Measurements from ENCODE around the gene SERHL2. TPM values are rescaled to one million over a fixed set of nuclear protein-coding genes. Genes with fewer than 3 reads are reported as not detected.
"Not testable (repeated sequence)": the region's sequence is repeated elsewhere in the genome, so short reads cannot be mapped to it uniquely, and the experiment has no call there.

Gene SERHL2
- total RNA-seq, 2 experiments from 2014 or later, result 1.0 to 2.2 TPM

DNA sequence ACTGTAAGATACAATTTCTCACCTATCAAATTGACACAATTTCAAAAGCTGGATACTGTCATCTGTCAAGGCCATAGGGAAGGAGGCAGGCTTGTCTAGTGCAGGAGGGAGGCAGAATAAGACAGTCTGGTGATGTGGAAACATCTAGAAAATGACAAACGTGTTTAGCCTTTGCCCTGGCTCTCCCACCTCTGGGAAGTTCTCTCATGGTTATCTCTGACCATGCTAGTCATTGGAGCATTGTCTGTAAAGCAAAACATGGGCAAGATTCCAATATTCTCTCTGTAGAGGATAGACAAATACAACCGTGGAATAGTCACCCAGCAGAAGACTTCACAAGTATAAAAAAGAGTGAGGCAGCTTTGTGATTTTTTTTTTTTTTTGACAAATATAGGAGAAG is 9.1 kb upstream of the SERHL2 start:
- Mint-ChIP-seq H3K4me3 (no peak overlapping the region), H3K36me3 (no peaks in the 10 kb centered on the region), H3K9me3 (no peaks in the 10 kb centered on the region), H3K27ac (no peak overlapping the region), H3K4me1 (peaks cover 3% of the 10 kb centered on the region), H3K27me3 (no peaks in the 10 kb centered on the region)
- DNase-seq (no peak), ATAC-seq (ENCODE audit: low read depth) (no peak)
- POLR2A ChIA-PET, result no interaction called here

DNA sequence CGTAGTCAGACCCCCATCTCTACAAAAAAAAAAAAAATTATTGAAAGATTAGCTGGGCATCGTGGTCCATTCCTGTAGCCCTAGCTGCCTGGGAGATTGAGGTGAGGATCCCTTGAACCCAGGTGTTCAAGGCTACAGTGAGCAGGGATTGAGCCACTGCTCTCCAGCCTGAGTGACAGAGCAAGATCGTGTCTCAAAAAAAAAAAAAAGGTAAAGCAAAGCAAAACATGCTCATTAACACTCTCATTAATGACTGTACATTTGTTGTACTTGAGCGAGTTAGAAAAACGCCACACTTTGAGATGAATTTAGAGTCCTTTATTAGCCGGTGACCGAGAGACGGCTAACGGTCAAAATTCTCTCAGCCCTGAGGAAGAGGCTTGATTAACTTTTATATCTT is 6.2 kb upstream of the SERHL2 start:
- DNase-seq, result no peak
- no peaks in the 10 kb centered on the region for H3K27me3 Mint-ChIP-seq
- POLR2A ChIA-PET, result no interaction called here
- no peaks in the 10 kb centered on the region for H3K36me3 Mint-ChIP-seq
- no peak for ATAC-seq (ENCODE audit: low read depth)
- peaks cover 11% of the 10 kb centered on the region for H3K4me1 Mint-ChIP-seq
- no peak overlapping the region for H3K27ac Mint-ChIP-seq
- H3K9me3 Mint-ChIP-seq, result no peaks in the 10 kb centered on the region
- no peak overlapping the region for H3K4me3 Mint-ChIP-seq

DNA sequence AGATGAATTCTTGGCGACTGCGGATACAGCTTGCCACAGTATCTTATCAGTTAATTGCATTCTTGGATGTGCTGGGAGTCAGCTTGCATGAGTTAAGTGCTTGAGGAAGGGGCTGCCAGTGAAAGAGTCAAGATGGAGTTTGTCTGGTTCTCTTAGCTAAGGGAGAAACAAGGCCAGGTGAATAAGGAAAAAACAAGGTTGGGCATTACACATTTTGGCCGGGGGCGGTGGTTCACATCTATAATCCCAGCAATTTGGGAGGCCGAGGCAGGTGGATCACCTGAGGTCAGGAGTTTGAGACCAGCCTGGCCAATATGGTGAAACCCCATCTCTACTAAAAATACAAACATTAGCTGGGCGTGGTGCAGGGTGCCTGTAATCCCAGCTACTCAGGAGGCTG is 5.6 kb upstream of the SERHL2 start:
- not testable (repeated sequence) for H3K9me3 Mint-ChIP-seq; ATAC-seq (ENCODE audit: low read depth); H3K4me3 Mint-ChIP-seq; DNase-seq; H3K27me3 Mint-ChIP-seq; H3K36me3 Mint-ChIP-seq; H3K27ac Mint-ChIP-seq
- peaks cover 13% of the 10 kb centered on the region for H3K4me1 Mint-ChIP-seq
- POLR2A ChIA-PET, result interaction anchor here (0.6 kb wide), 1 partner anchor 921 kb away, joined by 6 read pairs; no protein-coding TSS in a partner anchor

DNA sequence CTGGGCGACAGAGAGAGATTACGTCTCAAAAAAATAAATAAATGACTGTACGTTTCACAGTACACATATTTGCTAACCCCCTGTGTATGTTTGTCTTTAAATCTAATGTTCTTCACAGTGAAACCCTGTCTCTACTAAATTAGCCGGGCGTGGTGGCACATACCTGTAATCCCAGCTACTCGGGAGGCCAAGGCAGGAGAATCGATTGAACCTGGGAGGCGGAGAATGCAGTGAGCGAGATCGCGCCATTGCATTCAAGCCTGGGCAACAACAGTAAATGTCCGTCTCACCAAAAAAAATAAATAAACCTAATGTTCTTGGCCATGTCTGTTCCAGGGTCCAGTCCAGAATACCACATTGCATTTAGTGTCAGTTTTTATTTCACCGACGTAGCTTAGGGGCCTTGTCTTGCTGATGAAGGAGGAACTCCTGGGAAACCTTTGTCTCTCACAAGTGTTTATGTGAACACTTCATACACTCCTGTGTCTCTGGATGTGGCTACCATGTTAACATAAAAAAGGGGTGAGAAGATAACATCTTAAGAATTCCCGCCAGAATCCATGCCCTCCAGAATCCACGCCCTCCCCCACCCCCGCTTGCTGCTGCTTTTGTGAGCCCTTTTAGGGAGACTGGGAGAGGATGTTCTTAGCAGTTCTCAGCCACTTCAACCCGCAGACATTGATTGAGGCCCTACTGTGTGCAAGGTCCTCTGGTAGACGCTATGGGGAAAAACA is 5.0 kb upstream of the SERHL2 start:
- H3K27ac Mint-ChIP-seq, result no peak overlapping the region
- POLR2A ChIA-PET, result interaction anchor here (0.6 to 1.9 kb wide), 2 partner anchors 66 to 922 kb away, joined by 6 to 7 read pairs; partner anchors contain the start of gene POLDIP3
- ATAC-seq (ENCODE audit: low read depth), result no peak

DNA sequence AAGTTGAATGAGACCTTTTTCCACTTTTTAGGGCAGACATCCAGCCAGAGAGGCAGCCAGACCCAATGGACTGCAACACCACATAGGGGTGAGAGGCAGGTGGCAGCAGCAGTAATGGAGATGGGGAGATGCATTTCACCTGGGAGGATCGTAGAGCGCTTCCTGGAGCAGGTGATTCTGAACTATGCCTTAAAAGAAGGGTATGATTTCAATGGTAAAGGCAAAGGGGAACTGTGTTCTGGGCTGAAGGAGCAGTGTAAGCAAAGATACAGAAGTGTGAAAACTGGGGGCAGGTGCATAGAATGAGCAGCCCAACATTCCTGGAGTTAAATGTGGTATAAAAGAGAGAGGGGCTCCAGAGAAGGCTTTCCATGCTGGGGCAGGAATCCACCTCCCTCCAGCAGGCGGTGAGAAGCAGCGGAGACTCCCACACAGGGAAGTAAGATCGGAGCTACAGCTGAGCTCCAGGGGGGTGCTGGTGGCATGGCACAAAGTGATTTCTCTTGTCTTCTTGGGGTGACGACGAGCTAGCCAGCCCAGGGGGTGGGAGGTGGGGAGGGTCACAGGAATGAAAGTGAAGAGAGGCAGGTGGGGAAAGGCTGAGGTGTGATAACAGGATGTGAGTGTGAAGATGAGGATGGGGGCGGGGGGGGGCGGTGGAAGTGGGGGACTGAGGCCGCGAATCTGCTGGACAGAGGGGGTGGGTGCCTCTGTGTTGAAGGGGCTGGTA is 4.3 kb upstream of the SERHL2 start:
- H3K27me3 Mint-ChIP-seq, result no peaks in the 10 kb centered on the region
- peaks cover 17% of the 10 kb centered on the region for H3K4me1 Mint-ChIP-seq
- POLR2A ChIA-PET, result interaction anchor here (1.9 kb wide), 1 partner anchor 65 kb away, joined by 7 read pairs; the partner anchor contains the start of gene POLDIP3
- no peak overlapping the region for H3K27ac Mint-ChIP-seq
- H3K36me3 Mint-ChIP-seq, result no peaks in the 10 kb centered on the region
- no peak overlapping the region for H3K4me3 Mint-ChIP-seq
- DNase-seq (no peak), ATAC-seq (ENCODE audit: low read depth) (no peak)
- H3K9me3 Mint-ChIP-seq, result no peaks in the 10 kb centered on the region

More for the DNA sequence above, 5.0 kb upstream of the SERHL2 start:
- no peak for DNase-seq
- Mint-ChIP-seq H3K36me3 (no peaks in the 10 kb centered on the region), H3K4me1 (peaks cover 16% of the 10 kb centered on the region), H3K4me3 (no peak overlapping the region), H3K9me3 (no peaks in the 10 kb centered on the region), H3K27me3 (no peaks in the 10 kb centered on the region)

DNA sequence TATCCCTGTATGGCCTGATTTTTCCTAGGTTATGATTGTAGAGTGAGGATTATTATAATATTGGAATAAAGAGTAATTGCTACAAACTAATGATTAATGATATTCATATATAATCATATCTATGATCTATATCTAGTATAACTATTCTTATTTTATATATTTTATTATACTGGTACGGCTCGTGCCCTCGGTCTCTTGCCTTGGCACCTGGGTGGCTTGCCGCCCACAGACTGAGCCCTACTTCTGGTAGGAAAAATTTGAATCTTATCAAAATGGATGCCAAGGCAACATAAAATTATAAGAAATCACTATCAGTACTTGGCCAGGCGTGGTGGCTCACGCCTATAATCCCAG is 1.5 kb upstream of the SERHL2 start:
- POLR2A ChIA-PET; H3K36me3 Mint-ChIP-seq; H3K27me3 Mint-ChIP-seq; H3K9me3 Mint-ChIP-seq; ATAC-seq (ENCODE audit: low read depth); DNase-seq: not testable (repeated sequence)
- Mint-ChIP-seq H3K27ac (peak overlapping the region; percentile 87), H3K4me1 (peaks cover 17% of the 10 kb centered on the region), H3K4me3 (peak overlapping the region; percentile 73)

DNA sequence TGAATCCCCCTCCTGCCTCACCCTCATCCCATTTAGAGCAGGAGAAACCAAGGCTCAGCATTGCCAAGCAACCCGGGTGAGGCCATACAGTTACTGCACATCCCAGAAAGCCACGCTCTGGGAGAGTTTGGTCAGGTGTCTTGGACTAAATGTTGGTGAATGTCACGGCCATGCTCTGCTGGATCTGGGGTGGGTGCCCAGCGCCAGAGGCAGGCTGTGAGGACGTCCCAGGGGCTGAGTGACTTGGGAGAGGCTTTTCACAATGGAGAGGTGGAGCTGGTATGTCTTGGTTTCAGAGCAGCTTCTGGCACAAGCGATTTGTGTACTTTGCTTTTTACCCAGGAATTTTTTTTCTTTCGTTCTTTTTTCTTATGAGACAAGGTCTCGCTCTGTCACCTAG is 6.6 kb downstream of the SERHL2 start:
- no peak for DNase-seq
- no peak for ATAC-seq (ENCODE audit: low read depth)
- Mint-ChIP-seq H3K27me3 (no peaks in the 10 kb centered on the region), H3K9me3 (no peaks in the 10 kb centered on the region), H3K4me3 (no peak overlapping the region), H3K36me3 (peaks cover 1% of the 10 kb centered on the region), H3K4me1 (peaks cover 5% of the 10 kb centered on the region), H3K27ac (no peak overlapping the region)
- POLR2A ChIA-PET, result no interaction called here

DNA sequence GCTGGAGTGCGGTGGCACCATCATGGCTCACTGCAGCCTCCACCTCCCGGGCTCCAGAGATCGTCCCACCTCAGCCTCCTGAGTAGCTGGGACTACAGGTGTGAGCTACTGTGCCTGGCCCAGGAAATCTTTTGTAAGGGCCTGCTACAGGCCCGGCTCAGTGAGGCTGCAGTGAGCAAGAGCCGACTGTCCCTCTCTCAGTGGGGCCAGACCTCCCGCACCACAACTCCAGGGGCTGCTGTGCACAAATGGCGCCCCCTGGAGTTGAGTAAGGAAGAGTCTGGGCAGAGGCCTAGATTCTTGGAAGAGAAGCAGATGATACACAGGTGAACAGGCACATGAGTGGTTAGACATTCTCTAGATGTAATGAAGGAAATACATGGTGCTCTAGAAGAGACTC is 7.0 kb downstream of the SERHL2 start:
- H3K9me3 Mint-ChIP-seq, result no peaks in the 10 kb centered on the region
- ATAC-seq (ENCODE audit: low read depth), result peak; percentile 38
- H3K36me3 Mint-ChIP-seq, result peaks cover 1% of the 10 kb centered on the region
- POLR2A ChIA-PET, result interaction anchor here (2.0 kb wide), 1 partner anchor 54 kb away, joined by 7 read pairs; the partner anchor contains the start of gene POLDIP3
- H3K27ac Mint-ChIP-seq, result peak overlapping the region; percentile 26
- no peaks in the 10 kb centered on the region for H3K27me3 Mint-ChIP-seq
- no peak overlapping the region for H3K4me3 Mint-ChIP-seq
- H3K4me1 Mint-ChIP-seq, result peaks cover 5% of the 10 kb centered on the region
- DNase-seq, result no peak

DNA sequence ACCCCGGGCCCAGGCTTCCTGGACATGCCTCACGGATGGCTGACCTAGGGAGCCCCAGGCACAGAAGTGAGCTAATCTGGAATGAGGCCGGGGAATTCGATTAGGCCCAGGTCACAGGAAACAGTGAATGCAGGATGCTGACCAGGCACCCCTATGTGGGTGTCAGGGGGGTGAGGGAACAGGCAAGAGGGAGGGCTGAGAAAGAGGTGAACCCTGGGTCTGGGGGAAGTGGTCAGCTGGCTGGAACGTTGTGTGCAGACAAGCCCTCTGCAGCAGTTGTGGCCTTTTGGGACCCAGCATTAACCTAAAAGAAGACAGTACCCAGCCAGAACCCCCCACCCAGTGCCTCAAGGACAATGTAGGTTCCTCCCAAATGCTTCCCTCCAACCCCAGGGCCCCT is 8.1 kb downstream of the SERHL2 start:
- H3K27me3 Mint-ChIP-seq, result no peaks in the 10 kb centered on the region
- DNase-seq (no peak), ATAC-seq (ENCODE audit: low read depth) (no peak)
- POLR2A ChIA-PET, result interaction anchor here (0.6 to 2.0 kb wide), 3 partner anchors 20 to 56 kb away, joined by 3 to 7 read pairs (median 6); partner anchors contain the start of gene POLDIP3
- no peak overlapping the region for H3K27ac Mint-ChIP-seq
- no peaks in the 10 kb centered on the region for H3K9me3 Mint-ChIP-seq
- H3K4me1 Mint-ChIP-seq, result peaks cover 5% of the 10 kb centered on the region
- H3K36me3 Mint-ChIP-seq, result peaks cover 1% of the 10 kb centered on the region
- no peak overlapping the region for H3K4me3 Mint-ChIP-seq

DNA sequence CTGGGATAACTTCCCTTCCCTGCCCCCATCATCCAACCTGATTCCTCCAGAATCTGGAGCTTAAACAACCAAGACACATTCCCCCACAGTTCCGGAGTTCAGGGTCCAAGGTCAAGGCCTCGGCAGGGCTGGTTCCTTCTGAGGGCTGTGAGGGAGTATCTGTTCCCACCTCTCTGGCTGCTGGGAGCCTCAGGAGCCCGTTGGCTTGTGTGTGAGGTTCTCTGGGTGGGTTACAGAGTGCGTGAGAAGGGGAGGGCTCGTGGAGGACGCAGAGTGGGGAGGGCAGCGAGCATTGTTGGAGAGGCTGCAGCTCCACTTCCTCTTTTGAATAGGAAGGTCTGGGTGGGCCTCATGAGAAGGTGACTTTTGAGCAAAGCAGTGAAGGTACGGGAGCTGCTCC is 8.5 kb downstream of the SERHL2 start:
- ATAC-seq (ENCODE audit: low read depth) (no peak), DNase-seq (no peak)
- H3K27ac Mint-ChIP-seq, result peak overlapping the region; percentile 60
- H3K4me3 Mint-ChIP-seq, result no peak overlapping the region
- peaks cover 1% of the 10 kb centered on the region for H3K36me3 Mint-ChIP-seq
- POLR2A ChIA-PET, result interaction anchor here (0.6 to 2.0 kb wide), 4 partner anchors 20 to 838 kb away, joined by 3 to 7 read pairs (median 5); partner anchors contain the start of gene POLDIP3
- H3K9me3 Mint-ChIP-seq, result no peaks in the 10 kb centered on the region
- peaks cover 5% of the 10 kb centered on the region for H3K4me1 Mint-ChIP-seq
- H3K27me3 Mint-ChIP-seq, result no peaks in the 10 kb centered on the region

DNA sequence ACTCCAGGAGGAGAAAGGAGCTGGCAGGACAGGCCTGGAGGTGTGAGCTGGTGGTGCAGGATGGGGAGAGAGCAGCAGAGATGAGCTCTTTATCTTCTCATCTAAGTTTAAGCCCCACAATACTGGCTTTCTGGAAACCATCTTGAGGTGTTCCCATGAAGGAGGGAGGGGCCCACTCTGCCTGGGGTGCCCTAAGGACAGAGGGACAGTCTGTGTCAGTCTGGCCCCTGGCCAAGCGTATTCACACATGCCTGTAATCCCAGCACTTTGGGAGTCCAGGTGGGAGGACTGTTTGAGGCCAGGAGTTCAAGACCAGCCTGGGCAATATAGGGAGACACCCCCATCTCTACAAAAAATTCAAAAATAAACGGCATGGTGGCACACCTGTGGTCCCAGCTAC is 8.9 kb downstream of the SERHL2 start:
- POLR2A ChIA-PET, result interaction anchor here (0.7 to 2.0 kb wide), 3 partner anchors 19 to 838 kb away, joined by 4 to 7 read pairs (median 6); partner anchors contain the start of gene POLDIP3
- H3K36me3 Mint-ChIP-seq, result peaks cover 1% of the 10 kb centered on the region
- no peaks in the 10 kb centered on the region for H3K27me3 Mint-ChIP-seq
- ATAC-seq (ENCODE audit: low read depth) (no peak), DNase-seq (no peak)
- H3K4me3 Mint-ChIP-seq, result no peak overlapping the region
- peaks cover 5% of the 10 kb centered on the region for H3K4me1 Mint-ChIP-seq
- H3K9me3 Mint-ChIP-seq, result no peaks in the 10 kb centered on the region
- H3K27ac Mint-ChIP-seq, result peak overlapping the region; percentile 60

DNA sequence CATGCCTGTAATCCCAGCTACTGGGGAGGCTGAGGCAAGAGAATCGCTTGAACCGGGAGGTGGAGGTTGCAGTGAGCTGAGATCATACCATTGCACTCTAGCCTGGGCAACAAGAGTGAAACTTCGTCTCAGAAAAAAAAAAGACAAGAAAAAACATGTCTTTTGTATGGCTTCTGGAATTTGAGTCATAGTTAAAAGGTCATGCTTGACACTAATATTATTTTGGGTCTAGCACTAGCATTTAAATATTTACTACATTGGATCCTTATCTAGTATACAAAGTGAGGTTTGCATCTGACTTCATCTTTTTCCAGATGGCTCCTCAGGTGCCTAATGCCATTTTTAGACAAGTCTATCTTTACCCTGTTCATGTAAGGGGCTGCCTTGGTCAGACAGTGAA is 10.2 kb downstream of the SERHL2 start:
- H3K36me3 Mint-ChIP-seq; H3K4me1 Mint-ChIP-seq; H3K27ac Mint-ChIP-seq; ATAC-seq (ENCODE audit: low read depth); H3K4me3 Mint-ChIP-seq; H3K27me3 Mint-ChIP-seq; H3K9me3 Mint-ChIP-seq; DNase-seq: not testable (repeated sequence)
- POLR2A ChIA-PET, result interaction anchor here (0.7 kb wide), 1 partner anchor 325 kb away, joined by 3 read pairs; no protein-coding TSS in a partner anchor

DNA sequence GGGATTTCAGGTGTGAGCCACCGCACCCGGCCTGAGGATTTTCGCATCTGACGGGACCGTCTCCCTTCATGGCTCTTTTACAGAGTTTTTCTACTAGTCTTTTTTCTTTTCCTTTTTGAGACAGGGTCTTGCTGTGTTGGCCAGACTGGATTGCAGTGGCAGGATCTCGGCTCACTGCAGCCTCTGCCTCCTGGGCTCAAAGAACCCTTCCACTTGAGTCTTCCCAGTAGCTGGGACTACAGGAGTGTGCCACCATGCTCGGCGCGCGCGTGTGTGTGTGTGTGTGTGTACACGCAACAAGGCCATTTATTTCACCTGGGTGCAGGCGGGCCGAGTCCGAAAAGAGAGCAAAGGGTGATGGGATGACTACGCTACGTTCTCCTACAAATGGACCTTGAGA is 10.9 kb downstream of the SERHL2 start:
- peaks cover 5% of the 10 kb centered on the region for H3K4me1 Mint-ChIP-seq
- ATAC-seq (ENCODE audit: low read depth), result no peak
- no peak for DNase-seq
- H3K36me3 Mint-ChIP-seq, result peaks cover 1% of the 10 kb centered on the region
- POLR2A ChIA-PET, result no interaction called here
- H3K27ac Mint-ChIP-seq, result no peak overlapping the region
- H3K4me3 Mint-ChIP-seq, result no peak overlapping the region
- no peaks in the 10 kb centered on the region for H3K9me3 Mint-ChIP-seq
- no peaks in the 10 kb centered on the region for H3K27me3 Mint-ChIP-seq

DNA sequence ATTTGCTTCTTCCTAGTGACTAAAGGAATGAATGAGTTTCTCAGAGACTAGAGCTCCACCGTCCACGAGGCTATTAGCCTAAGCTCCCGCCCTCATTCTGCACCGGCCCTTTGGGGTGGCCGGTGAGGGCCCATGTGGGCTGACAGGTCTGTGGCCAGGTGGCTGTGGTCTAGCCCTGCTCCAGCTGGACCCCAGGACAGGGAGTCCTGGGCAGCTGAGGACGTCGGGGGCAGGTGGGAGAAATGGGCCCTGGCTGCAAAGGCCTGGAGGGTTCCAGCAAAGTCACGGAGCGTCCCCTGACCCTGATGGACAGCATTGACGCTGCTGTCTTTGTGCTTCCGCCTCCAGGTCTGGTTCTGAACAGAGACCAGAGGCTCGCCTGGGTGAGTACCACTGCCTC is 12.2 kb downstream of the SERHL2 start:
- no peak for DNase-seq
- H3K4me1 Mint-ChIP-seq, result peaks cover 5% of the 10 kb centered on the region
- H3K27ac Mint-ChIP-seq, result no peak overlapping the region
- no peaks in the 10 kb centered on the region for H3K9me3 Mint-ChIP-seq
- no peak for ATAC-seq (ENCODE audit: low read depth)
- no peak overlapping the region for H3K4me3 Mint-ChIP-seq
- H3K27me3 Mint-ChIP-seq, result no peaks in the 10 kb centered on the region
- peaks cover 1% of the 10 kb centered on the region for H3K36me3 Mint-ChIP-seq
- POLR2A ChIA-PET, result no interaction called here
